K562 treated with DMSO at 1 percent for 4 hours (cell line): Measurements from ENCODE around the gene UVRAG. TPM values are rescaled to one million over a fixed set of nuclear protein-coding genes. Genes with fewer than 3 reads are reported as not detected.

Experiments used
- total RNA-seq: library from RNA; unstranded; fragments of 300-600 nt; gene quantifications from 2 replicates; pipeline ENCODE4 v1.2.3, GENCODE V29; 2022; ENCODE audit not compliant: insufficient read depth

UVRAG gene
- 10.1 and 13.7 TPM in 2 replicates for total RNA-seq

DNA sequence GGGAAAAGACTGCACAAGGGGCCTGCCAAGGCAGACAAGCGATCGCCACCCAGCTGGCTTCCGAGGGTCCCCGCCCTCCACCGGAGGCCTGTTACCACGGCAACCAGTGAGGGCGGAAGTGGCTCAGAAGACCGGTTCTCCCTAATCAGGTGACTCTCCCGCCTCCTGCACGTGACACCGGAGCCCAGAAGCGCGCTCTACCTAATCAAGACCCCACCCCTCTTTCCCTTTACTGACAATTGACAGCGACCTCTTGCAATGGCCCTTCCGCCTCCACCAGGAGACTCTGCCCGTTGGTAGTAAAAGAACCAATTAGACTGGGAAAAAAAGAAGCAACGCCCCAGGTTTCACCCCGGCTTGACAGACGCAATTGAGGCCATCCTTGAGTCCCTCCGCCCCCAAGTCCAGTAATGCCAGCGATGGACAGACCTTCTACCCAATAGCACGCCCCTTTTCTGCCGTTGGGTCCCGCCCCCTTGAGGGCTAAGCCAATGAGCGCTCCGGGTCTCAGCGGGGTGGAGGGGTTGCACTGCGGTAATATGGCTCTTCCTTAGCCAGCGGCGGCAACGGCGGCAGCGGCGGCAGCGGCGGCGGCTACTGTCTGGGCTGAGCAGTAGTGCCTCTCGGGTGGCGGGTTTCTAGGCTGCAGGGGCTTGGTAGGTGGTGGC lies at the start of gene UVRAG:
Gene UVRAG, plus strand, starts transcription at position 534 of the 668 bp plus-strand sequence. CDS start 198 bp downstream, outside the sequence.

DNA sequence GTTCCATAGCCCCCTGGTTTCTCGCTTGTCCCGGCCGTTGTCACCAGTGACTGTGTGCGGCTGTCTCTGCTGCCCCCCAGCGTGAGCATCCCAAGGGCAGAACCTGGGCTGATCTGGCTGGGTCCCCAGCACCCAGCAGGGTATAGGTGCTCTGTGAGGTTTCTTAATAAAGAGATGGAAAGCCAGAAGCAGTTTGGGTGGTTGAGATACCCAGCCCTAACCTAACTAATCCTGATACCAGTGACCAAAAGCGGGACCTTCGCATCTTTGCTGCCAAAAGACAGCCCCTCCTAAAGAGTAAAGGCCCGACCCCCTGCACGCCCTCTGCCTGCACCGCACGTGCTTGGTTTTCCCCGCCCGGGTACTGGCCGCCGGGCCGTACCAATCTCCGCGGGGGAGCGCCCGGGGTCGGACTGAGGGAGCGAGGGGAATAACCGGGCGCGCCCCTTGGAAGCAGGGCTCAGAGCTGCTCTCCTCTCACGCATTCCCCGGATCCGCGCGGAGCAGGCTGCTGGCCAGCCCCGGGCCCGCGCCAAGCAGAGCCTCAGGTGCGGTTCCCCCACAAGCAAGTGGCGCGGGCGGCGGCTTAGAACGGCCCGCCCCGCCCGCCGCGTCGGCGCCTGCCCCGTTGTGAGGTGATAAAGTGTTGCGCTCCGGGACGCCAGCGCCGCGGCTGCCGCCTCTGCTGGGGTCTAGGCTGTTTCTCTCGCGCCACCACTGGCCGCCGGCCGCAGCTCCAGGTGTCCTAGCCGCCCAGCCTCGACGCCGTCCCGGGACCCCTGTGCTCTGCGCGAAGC lies 46.7 kb upstream of the UVRAG start, which contains the start of gene DGAT2:
Gene DGAT2, plus strand, starts transcription at position 667 of the 797 bp plus-strand sequence. CDS start 214 bp downstream, outside the sequence.

Other genes starting within 250 kb of the UVRAG start
- gene MAP6, start 146.2 kb upstream of the UVRAG start, total RNA-seq: not detected in 2 replicates
- not detected in 2 replicates for gene MOGAT2, start 97.4 kb upstream of the UVRAG start, total RNA-seq
- gene DGAT2, start 46.4 kb upstream of the UVRAG start, total RNA-seq: 3.4 and 5.1 TPM in 2 replicates